ENCODE data around the gene BTG4. TPM values are rescaled to one million over a fixed set of nuclear protein-coding genes. Genes with fewer than 3 reads are reported as not detected.

The BTG4 gene
- total RNA-seq, 1 donor from 2014 or later: not detected

DNA sequence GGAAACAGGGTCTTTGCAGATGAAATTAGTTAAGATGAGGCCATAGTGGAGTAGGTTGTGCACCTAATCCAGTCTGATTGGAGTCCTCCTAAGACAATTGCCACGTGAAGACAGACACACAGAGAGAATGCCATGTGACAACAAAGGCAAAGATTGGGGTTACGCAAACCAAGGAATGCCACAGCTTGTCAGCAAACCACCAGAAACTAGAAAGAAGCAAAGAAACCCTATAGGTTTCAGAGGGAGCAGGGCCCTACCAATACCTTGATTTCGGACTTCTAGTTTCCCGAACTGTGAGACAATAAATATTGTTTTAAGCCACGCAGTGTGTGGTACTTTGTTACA, 20.2 kb upstream of the BTG4 start:
- TF ChIP-seq CTCF (IDR thresholded peaks at IDR 0.05): no peak
- Histone ChIP-seq H3K36me3 (no peaks in the 10 kb centered on the region), H3K4me1 (no peaks in the 10 kb centered on the region), H3K4me3 (no peak overlapping the region), H3K9me3 (no peaks in the 10 kb centered on the region), H3K27me3 (no peaks in the 10 kb centered on the region), H3K27ac (no peak overlapping the region)
- no peak for DNase-seq (ENCODE audit: low spot score in 2 of 2)
- intact Hi-C loops (cut with DNase I): no loop called here

GRCh38 chr11:111531687-111532364, 19.6 kb upstream of the BTG4 start:
- Histone ChIP-seq H3K27ac (no peak overlapping the region), H3K4me1 (no peaks in the 10 kb centered on the region), H3K4me3 (no peak overlapping the region), H3K27me3 (no peaks in the 10 kb centered on the region), H3K36me3 (no peaks in the 10 kb centered on the region), H3K9me3 (no peaks in the 10 kb centered on the region)
- DNase-seq (ENCODE audit: low spot score in 2 of 2): no peak
- intact Hi-C loops (cut with DNase I): no loop called here
- no peak for TF ChIP-seq CTCF (IDR thresholded peaks at IDR 0.05)

DNA sequence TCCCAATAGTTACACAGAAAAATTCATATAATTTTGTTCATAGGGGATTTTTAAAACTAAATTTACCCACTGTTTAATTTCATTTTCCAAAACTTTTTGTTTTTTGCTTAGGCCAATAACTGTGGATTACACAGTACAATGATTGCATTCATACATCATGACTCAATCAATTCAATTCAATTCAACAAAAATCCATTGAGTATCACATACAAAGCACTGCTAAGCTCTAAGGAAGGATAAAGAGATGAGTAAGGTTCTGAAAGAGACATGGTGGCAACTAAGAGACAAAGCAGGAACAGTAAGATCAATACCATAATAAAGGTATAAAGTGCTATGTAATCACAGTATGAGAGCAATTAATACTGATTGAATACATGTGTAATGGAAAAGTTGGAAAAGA, 18.9 kb upstream of the BTG4 start:
- Histone ChIP-seq H3K9me3 (no peaks in the 10 kb centered on the region), H3K36me3 (no peaks in the 10 kb centered on the region), H3K27me3 (no peaks in the 10 kb centered on the region), H3K4me3 (no peak overlapping the region), H3K4me1 (no peaks in the 10 kb centered on the region), H3K27ac (no peak overlapping the region)
- no peak for TF ChIP-seq CTCF (IDR thresholded peaks at IDR 0.05)
- intact Hi-C loops (cut with DNase I): no loop called here
- DNase-seq (ENCODE audit: low spot score in 2 of 2): no peak

DNA sequence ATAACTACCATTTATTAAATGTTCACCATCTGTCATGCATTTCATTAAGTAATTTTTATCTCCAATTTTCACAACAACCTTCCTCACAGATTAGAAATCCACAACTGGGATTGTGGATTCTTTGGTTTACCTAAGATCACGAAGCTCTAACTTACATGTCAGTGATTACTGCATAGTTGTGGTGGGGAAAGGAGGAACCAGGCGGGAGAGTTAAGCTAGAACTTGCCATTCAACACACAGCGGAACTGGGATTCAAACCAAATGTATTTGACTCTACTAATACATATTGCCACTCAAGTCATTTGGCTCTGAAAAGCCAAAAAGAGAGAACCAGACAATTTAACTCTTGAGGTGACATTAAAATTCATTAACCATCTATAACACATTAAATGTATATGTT, 17.9 kb upstream of the BTG4 start:
- Histone ChIP-seq H3K27ac (no peak overlapping the region), H3K36me3 (no peaks in the 10 kb centered on the region), H3K27me3 (no peaks in the 10 kb centered on the region), H3K4me1 (no peaks in the 10 kb centered on the region), H3K9me3 (no peaks in the 10 kb centered on the region), H3K4me3 (no peak overlapping the region)
- intact Hi-C loops (cut with DNase I): no loop called here
- no peak for TF ChIP-seq CTCF (IDR thresholded peaks at IDR 0.05)
- no peak for DNase-seq (ENCODE audit: low spot score in 2 of 2)

GRCh38 chr11:111528557-111528956, 16.4 kb upstream of the BTG4 start:
- Histone ChIP-seq H3K27ac (no peak overlapping the region), H3K27me3 (no peaks in the 10 kb centered on the region), H3K9me3 (no peaks in the 10 kb centered on the region), H3K36me3 (no peaks in the 10 kb centered on the region), H3K4me3 (no peak overlapping the region), H3K4me1 (no peaks in the 10 kb centered on the region)
- TF ChIP-seq CTCF (IDR thresholded peaks at IDR 0.05): no peak
- intact Hi-C loops (cut with DNase I): no loop called here
- no peak for DNase-seq (ENCODE audit: low spot score in 2 of 2)

GRCh38 chr11:111527279-111527678, 15.1 kb upstream of the BTG4 start:
- H3K4me1 ChIP-seq: no peaks in the 10 kb centered on the region
- intact Hi-C loops (cut with DNase I): no loop called here
- no peaks in the 10 kb centered on the region for H3K36me3 ChIP-seq
- H3K27me3 ChIP-seq: no peaks in the 10 kb centered on the region
- no peak for DNase-seq (ENCODE audit: low spot score in 2 of 2)
- H3K9me3 ChIP-seq: no peaks in the 10 kb centered on the region
- no peak overlapping the region for H3K27ac ChIP-seq
- H3K4me3 ChIP-seq: no peak overlapping the region
- no peak for TF ChIP-seq CTCF (IDR thresholded peaks at IDR 0.05)
